ENCODE measurements around the gene DLX2. TPM values are rescaled to one million over a fixed set of nuclear protein-coding genes. Genes with fewer than 3 reads are reported as not detected.

DLX2 gene
- total RNA-seq (2013; cell fraction: nucleolus; rRNA removed) = not detected in 2 replicates
- total RNA-seq (2014; rRNA removed) (not detected in 2 replicates), total RNA-seq (2014; rRNA removed; fragmentation: Illumina TruSeq; extraction: Trizol) (not detected in 2 replicates), total RNA-seq (2021) (not detected in 2 replicates), polyA plus RNA-seq (2011; rRNA removed) (not detected in 2 replicates), polyA plus RNA-seq (2014; fragmentation: Illumina TruSeq; extraction: Trizol) (0.03 TPM in 1 of 2 replicates, not detected in the other), polyA plus RNA-seq (2014; fragmentation: Nextera tagmentation; extraction: Ambion mirVana) (not detected), polyA plus RNA-seq (2014; rRNA removed) (not detected in 2 replicates), polyA plus RNA-seq (2016; fragmentation: Nextera tagmentation; extraction: Ambion mirVana) (not detected), polyA minus RNA-seq (2011; rRNA and poly(A)+ RNA removed) (not detected in 2 replicates), Bru-seq, nascent RNA (not detected), BruChase-seq, experiment 1, labeled RNA remaining after a 6-hour chase (percentile 21 among the genes with signal in this experiment), BruChase-seq, experiment 2, labeled RNA remaining after a 2-hour chase (percentile 21 among the genes with signal in this experiment)
- not detected for polyA plus RNA-seq (2011; ENCODE audit: low read depth)
- polyA plus RNA-seq (2011; cell fraction: cytosol; rRNA removed) = not detected in 2 replicates
- not detected in 2 replicates for polyA plus RNA-seq (2011; cell fraction: nucleus; rRNA removed)
- polyA plus RNA-seq (2012) = 0.08 and 0.10 TPM in 2 replicates
- polyA minus RNA-seq (2011; cell fraction: cytosol; rRNA and poly(A)+ RNA removed) = not detected in 2 replicates
- not detected in 2 replicates for polyA minus RNA-seq (2011; cell fraction: nucleus; rRNA and poly(A)+ RNA removed)
- long read RNA-seq, experiment 1 = 0 reads
- long read RNA-seq, experiment 2 = 0 reads

GRCh38 chr2:172102391-172103359, at the start of gene DLX2:
Gene DLX2 (minus strand): TSS chr2:172102900. CDS start chr2:172102538, 362 bp downstream.
- H3K9ac ChIP-seq (ENCODE audit: control insufficient read depth, insufficient read depth, low read length) = no peak within 1 kb of the TSS
- H3K36me3 ChIP-seq (ENCODE audit: control insufficient read depth in 2 of 2, insufficient read depth in 2 of 2, low read length in 1 of 2) = no peaks in the 10 kb centered on the region
- WGBS (ENCODE audit: insufficient coverage, insufficient replicate concordance, low lambda C conversion rate, missing lambda C conversion rate) = 3% methylated on average over 74 of the region's 74 CpGs
- TF ChIP-seq FOS (IDR thresholded peaks at IDR 0.05; ENCODE audit: borderline replicate concordance, extremely low read depth, insufficient read length) (peak; percentile 8), SREBF2 (IDR thresholded peaks at IDR 0.05; ENCODE audit: low read length) (no peak), POU2F2 (IDR thresholded peaks at IDR 0.05; ENCODE audit: borderline replicate concordance, low read depth, low read length) (no peak), MTA3 (IDR thresholded peaks at IDR 0.05; ENCODE audit: borderline replicate concordance, low read length) (no peak), IKZF2 (IDR thresholded peaks at IDR 0.05) (0 out of 4 replicates have a peak, but pooled peaks of 1 of the 2 experiments have one; percentile 17), RBBP5 (conservative IDR thresholded peaks at IDR 0.05) (no peak), POLR2A (IDR thresholded peaks at IDR 0.05; ENCODE audit: low read depth, low read length) (peak; percentile 47; the same call in 1 of the 2 replicates), YY1 (IDR thresholded peaks at IDR 0.05; ENCODE audit: low read depth, low read length) (peak; percentile 20; the same call in 1 of the 2 replicates), ZBTB11 (CRISPR knock-in tag; IDR thresholded peaks at IDR 0.05) (no peak), BCLAF1 (IDR thresholded peaks at IDR 0.05) (no peak), USF1 (IDR thresholded peaks at IDR 0.05; ENCODE audit: borderline replicate concordance, extremely low read length, insufficient read depth, low read depth, low read length) (peak; percentile 87)

More at GRCh38 chr2:172102391-172103359, at the start of gene DLX2:
- in situ Hi-C loops (cut with MboI) (loop anchor here (10.0 to 25.0 kb wide), 3 partner anchors 290 to 1128 kb away; no protein-coding TSS in a partner anchor), intact Hi-C loops (cut with micrococcal nuclease; ENCODE audit: unreplicated experiment) (loop anchor here (1.0 to 10.0 kb wide), 5 partner anchors 105 to 528 kb away; partner anchors contain the start of gene METAP1D)
- peak within 1 kb of the TSS; percentile 88 for H3K4me2 ChIP-seq (ENCODE audit: control insufficient read depth, insufficient read depth)
- peak within 1 kb of the TSS; percentile 76 for H2AFZ ChIP-seq (ENCODE audit: control insufficient read depth, low read depth, low read length)
- no peaks in the 10 kb centered on the region for H4K20me1 ChIP-seq (ENCODE audit: control insufficient read depth, insufficient read depth)
- ChIA-PET POLR2A (interaction anchor here (1.0 kb wide), 1 partner anchor 399 kb away, joined by 5 read pairs; no protein-coding TSS in a partner anchor), RAD21 (ENCODE audit: unreplicated experiment) (interaction anchor here (0.5 to 3.1 kb wide), 17 partner anchors 15 to 1453 kb away, joined by 3 to 18 read pairs (median 3); partner anchors contain the start of genes HAT1 and SLC25A12), CTCF (interaction anchor here (0.7 to 9.9 kb wide), 20 partner anchors 10 to 529 kb away, joined by 3 to 212 read pairs (median 4); partner anchors contain the start of genes HAT1 and METAP1D), SMC1A (ENCODE audit: uncharacterized antibody, unreplicated experiment) (interaction anchor here (0.7 to 7.0 kb wide), 9 partner anchors 10 to 1172 kb away, joined by 3 to 111 read pairs (median 4); no protein-coding TSS in a partner anchor)
- peaks cover 30% of the 10 kb centered on the region for H3K4me1 ChIP-seq (ENCODE audit: control insufficient read depth, insufficient read depth, low read length)
- no TSS peak for BruUV-seq (replicated peaks)
- FAIRE-seq (peak; percentile 41), DNase-seq (ENCODE audit: low read depth, low spot score) (no peak), ATAC-seq (peak; percentile 82)
- H3K4me3 ChIP-seq = peak within 1 kb of the TSS; percentile 56
- no peaks in the 10 kb centered on the region for H3K9me3 ChIP-seq (replicated peaks; ENCODE audit: control insufficient read depth, insufficient read depth, low read length)
- no peak within 1 kb of the TSS for H3K27ac ChIP-seq (ENCODE audit: control insufficient read depth, insufficient read depth)
- H3K27me3 ChIP-seq (replicated peaks in 1 of 2; ENCODE audit: control insufficient read depth in 2 of 2, insufficient read depth in 2 of 2, low read length in 1 of 2) = peaks cover 27 to 39% of the 10 kb centered on the region in 2 experiments
- H3K79me2 ChIP-seq (ENCODE audit: control insufficient read depth, insufficient read depth, low read length) = no peaks in the 10 kb centered on the region
